ENCODE data around the gene ZNF202. TPM values are rescaled to one million over a fixed set of nuclear protein-coding genes. Genes with fewer than 3 reads are reported as not detected.
"Not testable (repeated sequence)": the region's sequence is repeated elsewhere in the genome, so short reads cannot be mapped to it uniquely, and the experiment has no call there.

The ZNF202 gene
- total RNA-seq, 4 donors from 2014 or later: 4.1 to 12.6 (median 7.9) TPM

DNA sequence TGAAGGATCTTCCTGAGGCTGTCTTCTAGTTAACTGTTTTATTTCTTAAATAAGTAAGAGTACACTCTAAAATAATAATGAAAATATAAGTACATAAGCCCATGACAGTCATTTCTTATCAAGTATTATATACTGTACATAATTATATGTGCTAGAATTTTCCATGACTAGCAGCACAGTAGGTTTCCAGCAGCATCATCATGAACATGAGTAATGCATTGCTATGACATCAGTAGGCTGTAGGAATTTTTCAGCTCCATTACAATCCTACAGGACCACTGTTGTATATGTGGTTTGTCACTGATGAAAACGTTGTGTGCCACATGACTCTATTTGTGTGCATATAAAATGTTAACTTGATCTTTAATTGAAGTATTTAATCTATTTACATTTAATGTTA is 22.0 kb downstream of the ZNF202 start:
- no peak for ATAC-seq (ENCODE audit: low FRiP score)
- DNase-seq (ENCODE audit: low spot score): no peak
- TF ChIP-seq, protein P1, sequence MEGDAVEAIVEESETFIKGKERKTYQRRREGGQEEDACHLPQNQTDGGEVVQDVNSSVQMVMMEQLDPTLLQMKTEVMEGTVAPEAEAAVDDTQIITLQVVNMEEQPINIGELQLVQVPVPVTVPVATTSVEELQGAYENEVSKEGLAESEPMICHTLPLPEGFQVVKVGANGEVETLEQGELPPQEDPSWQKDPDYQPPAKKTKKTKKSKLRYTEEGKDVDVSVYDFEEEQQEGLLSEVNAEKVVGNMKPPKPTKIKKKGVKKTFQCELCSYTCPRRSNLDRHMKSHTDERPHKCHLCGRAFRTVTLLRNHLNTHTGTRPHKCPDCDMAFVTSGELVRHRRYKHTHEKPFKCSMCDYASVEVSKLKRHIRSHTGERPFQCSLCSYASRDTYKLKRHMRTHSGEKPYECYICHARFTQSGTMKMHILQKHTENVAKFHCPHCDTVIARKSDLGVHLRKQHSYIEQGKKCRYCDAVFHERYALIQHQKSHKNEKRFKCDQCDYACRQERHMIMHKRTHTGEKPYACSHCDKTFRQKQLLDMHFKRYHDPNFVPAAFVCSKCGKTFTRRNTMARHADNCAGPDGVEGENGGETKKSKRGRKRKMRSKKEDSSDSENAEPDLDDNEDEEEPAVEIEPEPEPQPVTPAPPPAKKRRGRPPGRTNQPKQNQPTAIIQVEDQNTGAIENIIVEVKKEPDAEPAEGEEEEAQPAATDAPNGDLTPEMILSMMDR (IDR thresholded peaks at IDR 0.05): no peak

DNA sequence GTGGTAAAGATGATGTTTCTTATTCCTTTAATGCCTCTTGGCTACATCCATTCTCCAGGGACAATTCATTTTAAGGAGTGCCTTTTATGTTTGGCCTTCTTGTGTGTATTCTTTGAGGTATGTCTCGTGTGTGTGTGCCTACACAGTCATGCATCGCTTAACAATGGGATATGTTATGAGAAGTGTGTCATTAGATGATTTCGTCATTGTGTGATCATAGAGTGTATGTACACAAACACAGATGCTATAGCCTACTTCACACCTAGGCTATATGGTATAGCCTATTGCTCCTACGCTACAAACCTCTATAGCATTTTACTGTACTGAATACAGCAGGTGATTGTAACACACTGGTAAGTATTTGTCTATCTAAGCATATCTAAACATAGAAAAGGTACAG is 23.0 kb downstream of the ZNF202 start:
- ATAC-seq (ENCODE audit: low FRiP score): no peak
- TF ChIP-seq, protein P1 (IDR thresholded peaks at IDR 0.05): no peak

DNA sequence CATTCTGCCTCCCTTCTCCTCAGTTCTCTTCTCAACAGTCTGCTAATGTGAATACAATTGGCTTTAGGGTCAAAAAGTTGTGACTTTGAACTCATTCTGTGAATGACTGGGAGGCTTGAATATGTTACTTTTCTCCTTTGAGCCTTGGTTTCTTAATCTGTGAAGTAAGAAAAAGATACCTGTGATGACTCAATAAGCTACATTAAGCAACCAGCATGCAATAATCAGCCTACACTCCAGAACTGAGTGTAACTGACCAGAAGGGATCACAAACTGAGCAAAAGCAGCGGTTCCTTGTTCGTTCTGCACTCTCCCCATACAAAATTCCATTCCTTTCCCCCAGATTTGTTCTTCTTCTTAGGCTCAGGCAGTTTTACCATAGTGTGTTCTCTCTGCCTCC is 23.4 kb downstream of the ZNF202 start:
- ATAC-seq (ENCODE audit: low FRiP score): no peak
- TF ChIP-seq, protein P1 (IDR thresholded peaks at IDR 0.05): no peak

More for the DNA sequence above, 23.0 kb downstream of the ZNF202 start:
- DNase-seq (ENCODE audit: low spot score): no peak

DNA sequence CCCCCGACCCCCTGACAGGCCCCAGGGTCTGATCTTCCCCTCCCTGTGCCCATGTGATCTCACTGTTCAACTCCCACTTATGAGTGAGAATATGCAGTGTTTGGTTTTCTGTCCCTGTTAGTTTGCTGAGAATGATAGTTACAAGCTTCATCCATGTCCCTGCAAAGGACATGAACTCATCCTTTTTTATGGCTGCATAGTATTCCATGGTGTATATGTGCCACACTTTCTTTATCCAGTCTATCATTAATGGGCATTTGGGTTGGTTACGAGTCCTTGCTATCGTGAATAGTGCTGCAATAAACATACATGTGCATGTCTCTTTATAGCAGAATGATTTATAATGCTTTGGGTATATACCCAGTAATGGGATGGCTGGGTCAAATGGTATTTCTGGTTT is 28.8 kb downstream of the ZNF202 start:
- not testable (repeated sequence) for ATAC-seq (ENCODE audit: low FRiP score)

More for the DNA sequence above, 23.4 kb downstream of the ZNF202 start:
- no peak for DNase-seq (ENCODE audit: low spot score)

DNA sequence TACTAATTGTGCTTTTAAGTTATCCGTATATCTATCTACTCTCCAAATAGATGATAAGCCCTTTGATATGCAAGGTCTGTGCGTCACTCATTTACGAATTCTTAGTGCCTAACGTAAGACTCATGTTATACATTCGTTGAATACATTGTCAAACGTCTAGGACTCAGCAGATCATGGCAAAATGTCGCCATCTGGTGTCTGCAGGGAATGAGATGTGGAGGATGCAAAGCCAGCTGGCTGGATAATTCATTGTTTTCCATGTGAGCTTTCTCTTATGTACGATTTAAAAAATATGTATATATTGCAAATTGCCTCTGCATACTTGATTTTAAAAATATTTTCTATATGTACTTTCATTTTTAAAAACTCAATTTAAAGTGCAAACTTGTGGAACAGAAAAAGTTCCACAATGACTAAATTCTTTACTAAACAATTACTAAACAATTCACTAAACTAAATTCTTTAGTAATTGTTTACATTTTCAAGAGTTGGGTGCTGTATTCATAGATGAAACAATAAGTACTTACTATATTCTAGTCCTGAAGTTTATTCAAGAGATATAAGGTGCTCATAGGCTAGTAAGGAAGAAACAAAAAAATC is 33.8 kb downstream of the ZNF202 start:
- DNase-seq (ENCODE audit: low spot score) (no peak), ATAC-seq (ENCODE audit: low FRiP score) (no peak)
- TF ChIP-seq, protein P1 (IDR thresholded peaks at IDR 0.05): no peak

More for the DNA sequence above, 28.8 kb downstream of the ZNF202 start:
- not testable (repeated sequence) for DNase-seq (ENCODE audit: low spot score)

DNA sequence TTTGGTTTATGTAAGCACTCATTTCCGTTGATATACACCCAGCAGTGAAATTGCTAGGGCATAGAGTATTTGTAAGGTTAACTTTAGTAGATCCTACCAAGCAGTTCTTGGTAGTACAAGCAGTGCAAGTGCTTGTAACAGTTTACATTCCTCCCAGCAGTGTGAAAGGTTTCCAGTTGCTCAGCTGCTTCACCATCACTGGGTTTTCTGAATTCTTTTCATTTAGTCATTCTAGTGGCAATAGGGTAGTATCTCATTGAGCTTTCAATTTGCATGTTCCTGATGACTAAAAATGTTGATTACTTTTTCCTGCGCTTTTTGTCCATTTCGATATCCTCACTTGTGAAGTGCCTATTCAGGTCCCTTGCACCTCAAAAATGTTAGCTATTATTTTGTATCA is 34.3 kb downstream of the ZNF202 start:
- TF ChIP-seq, protein P1 (IDR thresholded peaks at IDR 0.05): no peak
- no peak for ATAC-seq (ENCODE audit: low FRiP score)
- DNase-seq (ENCODE audit: low spot score): no peak

DNA sequence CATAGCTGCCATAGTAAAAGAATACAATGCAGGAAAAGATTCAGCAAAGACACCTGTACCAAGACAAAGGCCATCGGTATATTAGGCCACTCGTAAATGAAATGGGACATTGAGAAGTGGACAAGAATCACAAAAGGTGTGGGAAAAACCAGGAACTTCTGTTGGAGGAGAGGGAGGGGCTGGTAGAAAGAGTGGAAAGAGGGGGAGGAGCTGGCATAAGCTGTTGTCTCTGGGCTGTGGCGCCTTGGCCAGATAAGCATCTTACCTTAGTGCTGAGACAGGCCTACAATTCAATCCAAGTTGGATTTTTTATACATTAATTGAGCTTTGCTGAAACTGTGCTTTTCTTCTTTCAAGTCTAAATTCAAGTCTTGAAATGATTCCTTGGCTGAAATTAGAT is 37.1 kb downstream of the ZNF202 start:
- ATAC-seq (ENCODE audit: low FRiP score) (no peak), DNase-seq (ENCODE audit: low spot score) (no peak)
- TF ChIP-seq, protein P1 (IDR thresholded peaks at IDR 0.05): no peak

Data from omental fat pad (tissue), 4 donors.